WERI-Rb-1 (cell line): ENCODE data around the gene CFAP70.
A peak's percentile ranks its signal among the peaks of the same experiment; 100 is the strongest.

Experiments
- DNase-seq: peaks from one replicate; pipeline ENCODE4 v3.0.0-alpha.2; 2020
- H3K27ac ChIP-seq: fragments of 250-450 bp; sonication (Bioruptor Pico); 2 replicates; pipeline ENCODE4 v1.5.1; 2020; ENCODE audit warnings: mild to moderate bottlenecking, moderate library complexity
- H3K27me3 ChIP-seq: fragments of 250-450 bp; sonication (Bioruptor Pico); 2 replicates; pipeline ENCODE4 v1.5.1; 2021; ENCODE audit warnings: mild to moderate bottlenecking, low read depth, moderate library complexity; ENCODE audit not compliant: insufficient read depth, severe bottlenecking
- H3K36me3 ChIP-seq: fragments of 250-450 bp; sonication (Bioruptor Pico); 2 replicates; pipeline ENCODE4 v1.5.1; 2020; ENCODE audit warnings: mild to moderate bottlenecking, moderate library complexity
- H3K4me3 ChIP-seq: 2 replicates; pipeline ENCODE4 v1.5.1; 2011; ENCODE audit warnings: low read depth, mild to moderate bottlenecking, control low read depth, low read length
- H3K9me3 ChIP-seq: fragments of 250-450 bp; sonication (Bioruptor Pico); 2 replicates; pipeline ENCODE4 v1.5.1; 2021; ENCODE audit warnings: mild to moderate bottlenecking, moderate library complexity; ENCODE audit not compliant: severe bottlenecking
- CTCF ChIP-seq: IDR thresholded peaks from 2 replicates; pipeline ENCODE4 v1.5.1; 2011; ENCODE audit warnings: low read depth, mild to moderate bottlenecking, control low read depth, inconsistent platforms, low read length

The CFAP70 gene

GRCh38 chr10:73247509-73248258 is 111.0 kb downstream of the CFAP70 start:
- H3K27ac ChIP-seq: peak overlapping the region; percentile 98
- TF ChIP-seq CTCF: no peak
- H3K27me3 ChIP-seq: no peaks in the 10 kb centered on the region
- DNase-seq: no peak
- H3K36me3 ChIP-seq: peaks cover 78% of the 10 kb centered on the region
- H3K9me3 ChIP-seq: no peaks in the 10 kb centered on the region
- H3K4me3 ChIP-seq: peak overlapping the region; percentile 86

- Histone ChIP-seq H3K9me3 (no peaks in the 10 kb centered on the region), H3K4me3 (peak within 1 kb of the TSS; percentile 86), H3K27ac (peak within 1 kb of the TSS; percentile 98), H3K36me3 (peaks cover 79% of the 10 kb centered on the region), H3K27me3 (no peaks in the 10 kb centered on the region)
- TF ChIP-seq CTCF: 0 out of 2 replicates have a peak, but pooled peaks have one; percentile 16
- DNase-seq: peak; percentile 97
These were observed 111.8 kb downstream of the CFAP70 start, which contains the start of gene DNAJC9 for GRCh38 chr10:73246646-73247508. Gene DNAJC9 (minus strand): TSS chr10:73247255. CDS start chr10:73247189, 66 bp downstream.

GRCh38 chr10:73246322-73246645 is 112.4 kb downstream of the CFAP70 start:
- no peak for DNase-seq
- H3K36me3 ChIP-seq: peaks cover 81% of the 10 kb centered on the region
- H3K27me3 ChIP-seq: no peaks in the 10 kb centered on the region
- TF ChIP-seq CTCF: no peak
- H3K4me3 ChIP-seq: peak overlapping the region; percentile 86
- no peaks in the 10 kb centered on the region for H3K9me3 ChIP-seq
- H3K27ac ChIP-seq: peak overlapping the region; percentile 98

- no peak for TF ChIP-seq CTCF
- Histone ChIP-seq H3K4me3 (no peak overlapping the region; the same call in 1 of the 2 replicates), H3K27me3 (no peaks in the 10 kb centered on the region), H3K9me3 (no peaks in the 10 kb centered on the region), H3K27ac (no peak overlapping the region), H3K36me3 (peaks cover 84% of the 10 kb centered on the region)
- no peak for DNase-seq
These were observed 113.7 kb downstream of the CFAP70 start for GRCh38 chr10:73244866-73245477.

GRCh38 chr10:73239908-73240307 is 118.8 kb downstream of the CFAP70 start:
- H3K36me3 ChIP-seq: peaks cover 82% of the 10 kb centered on the region
- TF ChIP-seq CTCF: no peak
- no peaks in the 10 kb centered on the region for H3K27me3 ChIP-seq
- H3K27ac ChIP-seq: no peak overlapping the region
- DNase-seq: no peak
- H3K9me3 ChIP-seq: no peaks in the 10 kb centered on the region
- H3K4me3 ChIP-seq: no peak overlapping the region
